Measurements from ENCODE around the gene KIF26B. TPM values are rescaled to one million over a fixed set of nuclear protein-coding genes. Genes with fewer than 3 reads are reported as not detected.

KIF26B gene
- polyA plus RNA-seq, 1 donor from 2014 or later = 6.3 TPM

DNA sequence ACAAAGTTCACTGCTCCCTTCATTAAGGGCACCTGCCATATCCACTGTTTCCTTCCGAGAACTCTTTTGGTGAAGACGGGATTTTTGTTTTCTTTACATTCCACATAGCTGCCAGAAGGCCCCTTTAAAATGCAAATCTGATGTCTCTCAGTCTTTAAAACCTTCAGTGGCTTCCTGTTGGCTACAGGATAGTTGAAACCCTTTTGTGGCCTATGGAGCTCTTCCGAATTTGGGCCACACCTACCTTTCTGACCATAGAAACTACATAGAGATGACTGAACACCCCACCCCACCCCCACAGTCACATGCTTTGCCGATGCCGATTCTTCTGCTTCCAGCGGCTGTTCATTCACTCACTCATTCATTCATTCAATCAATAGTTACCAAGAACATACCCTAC lies 502.6 kb downstream of the KIF26B start:
- Histone ChIP-seq H3K4me3 (ENCODE audit: low read length) (no peak overlapping the region), H3K36me3 (ENCODE audit: insufficient read depth, low read length) (no peaks in the 10 kb centered on the region), H3K27me3 (ENCODE audit: insufficient read depth, low read depth, low read length) (no peaks in the 10 kb centered on the region), H2AFZ (ENCODE audit: low read depth, low read length) (no peak overlapping the region), H3F3A (ENCODE audit: insufficient read depth, low read length, poor library complexity, severe bottlenecking) (no peaks in the 10 kb centered on the region), H3K9me3 (ENCODE audit: low read length) (no peaks in the 10 kb centered on the region), H3K9me2 (ENCODE audit: insufficient read depth, low read length) (no peaks in the 10 kb centered on the region), H4K20me1 (ENCODE audit: insufficient read depth) (no peaks in the 10 kb centered on the region), H3K79me2 (replicated peaks; ENCODE audit: insufficient read depth, low read length) (no peaks in the 10 kb centered on the region), H3K27ac (ENCODE audit: low read length) (no peak overlapping the region), H3K4me2 (ENCODE audit: low read length) (no peak overlapping the region), H3K9ac (ENCODE audit: low read length) (no peak overlapping the region)
- no peak for TF ChIP-seq CTCF (IDR thresholded peaks at IDR 0.05; ENCODE audit: poor library complexity, severe bottlenecking)
- TF ChIP-seq EP300 (conservative IDR thresholded peaks at IDR 0.05; ENCODE audit: poor library complexity, severe bottlenecking) = no peak
- no peak for TF ChIP-seq REST (IDR thresholded peaks at IDR 0.05; ENCODE audit: borderline replicate concordance)

GRCh38 chr1:245663373-245663772 lies 508.6 kb downstream of the KIF26B start:
- Histone ChIP-seq H4K20me1 (ENCODE audit: insufficient read depth) (no peaks in the 10 kb centered on the region), H3K36me3 (ENCODE audit: insufficient read depth, low read length) (no peaks in the 10 kb centered on the region), H3K79me2 (replicated peaks; ENCODE audit: insufficient read depth, low read length) (no peaks in the 10 kb centered on the region), H3F3A (ENCODE audit: insufficient read depth, low read length, poor library complexity, severe bottlenecking) (no peaks in the 10 kb centered on the region), H3K4me3 (ENCODE audit: low read length) (no peak overlapping the region), H3K27me3 (ENCODE audit: insufficient read depth, low read depth, low read length) (no peaks in the 10 kb centered on the region), H3K9me3 (ENCODE audit: low read length) (no peaks in the 10 kb centered on the region), H3K9ac (ENCODE audit: low read length) (no peak overlapping the region), H3K9me2 (ENCODE audit: insufficient read depth, low read length) (no peaks in the 10 kb centered on the region), H2AFZ (ENCODE audit: low read depth, low read length) (no peak overlapping the region), H3K4me2 (ENCODE audit: low read length) (no peak overlapping the region), H3K27ac (ENCODE audit: low read length) (no peak overlapping the region)
- no peak for TF ChIP-seq CTCF (IDR thresholded peaks at IDR 0.05; ENCODE audit: poor library complexity, severe bottlenecking)
- no peak for TF ChIP-seq TAF1 (IDR thresholded peaks at IDR 0.05; ENCODE audit: low read depth)
- TF ChIP-seq POLR2AphosphoS5 (IDR thresholded peaks at IDR 0.05) = no peak
- no peak for TF ChIP-seq SMC3 (conservative IDR thresholded peaks at IDR 0.05; ENCODE audit: poor library complexity)
- no peak for TF ChIP-seq EZH2 (IDR thresholded peaks at IDR 0.05; ENCODE audit: borderline replicate concordance, insufficient read depth, low read length, poor library complexity, severe bottlenecking)
- no peak for TF ChIP-seq REST (IDR thresholded peaks at IDR 0.05; ENCODE audit: borderline replicate concordance)
- TF ChIP-seq RAD21 (conservative IDR thresholded peaks at IDR 0.05) = no peak
- no peak for TF ChIP-seq MXI1 (conservative IDR thresholded peaks at IDR 0.05; ENCODE audit: poor library complexity, severe bottlenecking)
- no peak for TF ChIP-seq EP300 (conservative IDR thresholded peaks at IDR 0.05; ENCODE audit: poor library complexity, severe bottlenecking)

All from neural cell (in vitro differentiated cells).